UCSD-AML1 (cell line): Measurements from ENCODE around the gene CRYBA4.
A peak's percentile ranks its signal among the peaks of the same experiment; 100 is the strongest.

ENCODE experiments used
- DNase-seq: peaks from one replicate; lab custom pipeline; 2025; ENCODE audit not compliant: unreplicated experiment; lab: John Stamatoyannopoulos, UW

CRYBA4 gene

GRCh38 chr22:26623984-26624383 lies 2.2 kb downstream of the CRYBA4 start:
- no peak for DNase-seq

DNA sequence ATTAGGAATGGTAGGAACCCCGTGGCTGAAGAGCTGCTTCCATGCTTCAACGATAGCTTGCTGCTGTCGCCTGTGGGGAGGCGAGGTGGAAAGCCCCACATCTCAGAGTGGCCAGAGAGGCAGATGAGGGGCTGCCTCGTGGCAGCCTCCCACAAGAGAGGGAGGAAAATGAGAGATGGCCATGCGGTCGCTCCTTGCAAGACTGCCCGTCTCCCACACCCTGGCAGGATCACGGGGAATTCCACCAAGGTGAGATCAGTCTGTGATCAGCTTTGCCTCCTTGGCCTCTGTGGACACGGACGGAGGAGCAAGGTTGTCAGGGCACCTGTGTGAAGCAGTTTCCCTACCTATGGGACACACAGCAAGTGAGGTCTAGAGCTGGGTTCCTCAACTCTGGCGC lies 3.0 kb downstream of the CRYBA4 start:
- no peak for DNase-seq

DNA sequence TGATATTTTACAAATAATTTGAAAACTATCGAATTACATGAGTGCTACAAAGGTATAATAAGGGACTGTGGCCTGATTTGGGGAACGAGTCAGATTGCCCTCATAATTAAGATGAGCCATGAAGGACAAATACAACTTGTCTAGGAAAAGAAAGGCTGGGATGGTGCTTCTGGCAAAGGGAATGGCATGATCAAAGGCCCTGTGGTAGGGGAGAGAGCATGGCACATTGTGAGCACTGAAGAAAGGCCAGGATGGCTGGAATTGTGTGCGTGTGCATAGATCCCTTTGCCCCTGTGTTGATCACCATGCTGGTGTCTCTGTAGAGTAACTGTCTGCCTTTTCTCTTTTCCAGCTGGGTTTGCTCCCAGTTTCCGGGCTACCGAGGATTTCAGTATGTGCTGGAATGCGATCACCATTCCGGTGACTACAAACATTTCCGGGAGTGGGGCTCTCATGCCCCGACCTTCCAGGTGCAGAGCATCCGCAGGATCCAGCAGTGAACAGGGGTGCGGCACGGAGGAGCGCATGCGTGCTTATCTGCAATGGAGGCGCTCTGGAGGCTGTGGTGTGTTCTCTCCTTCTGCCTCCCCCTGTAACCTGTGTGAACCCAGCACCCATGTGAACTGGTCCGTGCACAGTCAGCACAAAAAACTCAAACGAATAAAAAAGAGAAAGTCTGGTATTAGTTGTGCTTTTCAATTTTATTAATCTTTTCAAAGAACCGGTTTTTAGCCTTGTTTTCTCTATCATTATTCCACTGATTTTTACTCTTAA lies 8.4 kb downstream of the CRYBA4 start:
- no peak for DNase-seq

DNA sequence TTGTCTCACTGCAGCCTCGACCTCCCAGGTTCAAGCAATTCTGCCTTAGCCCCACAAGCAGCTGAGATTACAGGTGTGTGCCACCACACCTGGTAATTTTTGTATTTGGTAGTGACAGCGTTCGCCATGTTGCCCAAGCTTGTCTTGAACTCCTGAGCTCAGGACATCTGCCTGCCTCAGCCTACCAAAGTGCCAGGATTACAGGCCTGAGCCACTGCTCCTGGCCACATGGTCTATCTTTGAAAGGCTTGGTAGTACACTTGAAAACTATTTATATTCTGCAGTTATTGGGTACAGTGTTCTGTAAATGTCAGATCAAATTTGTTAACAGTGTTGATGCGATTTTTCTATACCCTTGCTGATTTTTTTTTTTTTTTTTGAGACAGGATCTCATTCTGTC lies 9.5 kb downstream of the CRYBA4 start:
- no peak for DNase-seq

- peak; percentile 29 for DNase-seq
Observed at GRCh38 chr22:26632422-26633155, 10.8 kb downstream of the CRYBA4 start.

DNA sequence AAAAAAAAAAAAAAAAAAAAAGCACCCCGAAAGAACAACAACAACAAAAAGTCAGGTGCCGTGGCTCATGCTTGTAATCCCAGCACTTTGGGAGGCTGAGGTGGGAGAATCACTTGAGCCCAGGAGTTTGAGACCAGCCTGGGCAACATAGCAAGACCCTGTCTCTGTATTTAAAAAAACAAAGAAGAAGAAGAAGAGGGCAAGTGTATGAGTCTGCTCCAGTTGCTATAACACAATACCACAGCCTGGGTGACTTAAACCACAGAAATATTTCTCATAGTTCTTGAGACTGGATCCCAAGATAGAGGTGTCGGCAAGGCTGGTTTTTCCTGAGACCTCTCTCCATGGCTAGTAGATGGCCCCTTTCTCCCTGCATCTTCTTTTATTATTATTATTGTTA lies 12.4 kb downstream of the CRYBA4 start:
- no peak for DNase-seq

DNA sequence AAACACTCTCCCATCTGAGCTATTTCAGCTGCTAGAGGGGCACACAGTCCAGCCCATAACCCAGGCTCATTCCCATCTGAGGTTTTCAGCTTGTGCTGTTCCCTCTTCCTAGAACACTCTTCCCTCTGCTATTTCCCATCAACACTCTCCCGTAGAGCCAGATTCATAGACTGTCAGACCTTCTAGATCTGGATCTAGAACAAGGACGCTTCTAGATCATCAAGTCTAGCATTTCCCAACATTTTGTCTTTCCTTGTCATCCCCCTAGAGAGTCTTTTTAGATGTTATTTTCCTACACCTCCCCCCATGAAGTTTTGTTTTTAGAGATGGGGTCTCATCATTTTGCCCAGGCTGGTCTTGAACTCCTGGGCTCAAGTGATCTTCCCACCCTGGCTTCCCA lies 13.4 kb downstream of the CRYBA4 start:
- DNase-seq = no peak

DNA sequence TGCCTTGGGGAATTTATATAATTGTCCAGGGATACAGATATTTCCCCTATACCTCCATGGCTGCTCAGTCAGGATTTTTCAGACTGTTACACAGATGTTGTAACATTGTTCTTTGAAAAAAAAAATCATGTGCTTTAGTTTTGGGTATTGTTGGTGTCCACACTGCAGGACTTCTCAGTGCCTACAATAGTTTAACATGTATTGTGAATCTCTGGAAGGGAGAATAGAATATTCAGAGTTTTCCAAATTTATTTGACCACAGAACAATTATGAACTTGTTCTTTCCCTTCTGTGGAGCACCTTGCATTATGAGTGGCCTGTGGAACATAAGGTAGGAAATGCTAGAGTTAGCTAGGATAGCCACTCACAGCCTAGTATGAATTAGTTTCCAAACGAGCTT lies 14.5 kb downstream of the CRYBA4 start:
- DNase-seq = no peak

DNA sequence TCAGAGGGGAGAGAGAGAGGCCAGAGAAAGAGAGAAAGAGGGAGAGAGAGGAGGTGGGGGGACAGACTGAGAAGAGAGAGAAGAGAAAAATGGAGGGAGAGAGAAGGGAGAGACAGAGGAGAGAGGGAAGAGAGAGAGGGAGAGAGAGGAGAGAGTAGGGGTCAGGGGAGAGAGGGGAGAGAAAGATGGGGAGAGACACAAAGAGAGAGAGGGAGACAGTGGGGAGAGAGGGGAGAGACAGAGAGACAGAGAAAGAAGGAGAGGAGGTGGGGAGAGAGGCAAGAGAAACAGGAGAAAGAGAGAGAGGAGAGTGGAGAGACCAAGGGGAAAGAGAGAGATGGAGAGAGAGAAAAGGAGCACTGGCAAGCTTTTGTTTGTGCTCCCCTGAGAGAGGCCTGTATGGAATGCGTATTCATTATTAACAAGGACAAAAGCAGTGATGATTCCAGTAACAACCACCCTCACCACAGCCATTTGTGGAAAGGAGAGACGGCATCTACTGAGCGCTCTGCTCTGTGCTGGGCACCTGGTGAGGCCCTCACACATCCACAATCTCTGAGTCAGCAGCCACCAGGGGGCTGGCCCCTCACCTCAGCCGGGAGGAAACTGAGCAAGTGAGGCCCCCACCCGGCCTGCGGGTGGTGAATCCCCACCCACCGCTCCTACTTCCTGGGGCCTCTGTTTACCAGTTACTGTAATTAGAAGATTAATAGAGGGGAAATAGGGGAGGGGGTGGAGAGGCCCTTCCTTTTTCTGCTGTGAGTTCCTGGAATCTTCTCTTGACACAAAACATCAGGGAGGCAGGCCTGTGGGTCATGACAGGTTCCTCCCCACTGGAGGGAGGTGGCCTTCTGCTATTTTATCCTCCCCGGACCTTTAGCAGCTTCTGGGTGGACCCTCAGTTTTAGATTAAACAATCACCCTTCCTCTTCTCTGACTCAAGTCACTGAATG lies 21.0 kb downstream of the CRYBA4 start:
- peak; percentile 88 for DNase-seq

DNA sequence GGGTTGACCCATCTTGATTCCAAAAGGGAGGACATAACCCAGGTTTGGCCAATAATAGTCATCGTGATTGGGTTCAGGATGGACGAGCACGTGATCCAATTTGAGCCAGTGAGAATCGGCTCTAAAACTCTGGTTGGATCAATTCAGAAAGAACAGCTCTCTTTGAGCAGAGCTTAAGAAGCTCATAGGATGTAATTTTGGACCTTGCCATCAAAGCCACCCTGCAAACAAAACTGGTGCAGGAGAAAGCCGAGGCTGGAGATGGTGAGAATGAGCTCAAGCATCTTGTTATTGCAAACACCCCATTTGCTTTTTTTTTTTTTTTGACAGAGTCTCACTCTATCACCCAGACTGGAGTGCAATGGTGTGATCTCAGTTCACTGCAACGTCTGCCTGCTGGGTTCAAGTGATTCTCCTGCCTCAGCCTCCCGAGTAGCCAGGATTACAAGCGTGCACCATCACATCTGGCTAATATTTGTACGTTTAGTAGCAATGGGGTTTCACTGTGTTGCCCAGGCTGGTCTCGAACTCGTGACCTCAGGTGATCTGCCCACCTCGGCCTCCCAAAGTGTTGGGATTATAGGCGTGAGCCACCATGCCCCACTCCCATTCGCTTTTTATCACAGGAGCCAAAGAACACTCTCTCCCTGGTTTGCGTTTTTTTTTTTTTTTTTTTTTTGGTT lies 21.8 kb downstream of the CRYBA4 start:
- DNase-seq = no peak

- no peak for DNase-seq
Observed at GRCh38 chr22:26646158-26646557, 24.4 kb downstream of the CRYBA4 start.

- DNase-seq = no peak
Observed at GRCh38 chr22:26648011-26648497, 26.3 kb downstream of the CRYBA4 start.

DNA sequence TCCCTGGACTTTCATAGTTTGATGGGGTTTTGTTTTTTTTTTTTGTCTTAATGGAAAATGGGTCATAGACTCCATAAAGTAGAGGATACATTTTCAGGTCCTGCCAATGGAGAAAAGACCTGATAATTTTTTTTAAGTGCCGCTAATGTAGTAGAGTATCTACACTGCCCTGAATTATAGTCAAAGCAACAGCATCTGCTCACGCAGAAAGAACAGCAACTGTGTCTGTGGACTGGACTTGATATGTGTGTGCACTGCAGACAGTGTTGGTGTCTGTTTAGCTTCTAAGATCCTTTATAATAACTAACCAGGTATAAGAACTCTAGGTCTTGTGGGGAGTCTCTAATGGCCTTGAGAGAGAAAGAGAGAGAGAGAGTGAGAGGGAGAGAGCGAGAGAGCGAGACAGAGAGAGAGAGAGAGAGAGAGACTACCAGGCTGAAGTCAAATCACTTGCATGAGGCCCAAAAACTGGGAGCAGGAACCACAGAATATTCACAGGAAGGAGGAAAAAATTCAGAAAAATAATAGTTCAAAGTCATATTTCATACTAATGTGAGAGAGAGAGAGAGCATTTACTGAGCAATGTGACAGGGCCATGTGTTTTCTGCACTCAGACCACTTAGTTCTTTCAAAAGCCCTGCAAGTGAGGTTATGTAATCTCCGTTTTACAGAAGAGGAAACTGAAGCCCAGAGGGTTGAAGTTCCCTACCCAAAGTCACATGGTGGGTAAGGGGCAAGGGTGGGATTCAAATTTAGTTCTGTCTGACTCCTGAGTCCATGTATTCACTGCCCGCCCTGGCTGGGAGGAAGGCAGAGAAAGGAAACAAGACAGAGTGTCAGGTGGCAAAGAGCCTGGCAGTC lies 27.0 kb downstream of the CRYBA4 start:
- peak; percentile 34 for DNase-seq

GRCh38 chr22:26650722-26651421 lies 29.1 kb downstream of the CRYBA4 start:
- DNase-seq = no peak

DNA sequence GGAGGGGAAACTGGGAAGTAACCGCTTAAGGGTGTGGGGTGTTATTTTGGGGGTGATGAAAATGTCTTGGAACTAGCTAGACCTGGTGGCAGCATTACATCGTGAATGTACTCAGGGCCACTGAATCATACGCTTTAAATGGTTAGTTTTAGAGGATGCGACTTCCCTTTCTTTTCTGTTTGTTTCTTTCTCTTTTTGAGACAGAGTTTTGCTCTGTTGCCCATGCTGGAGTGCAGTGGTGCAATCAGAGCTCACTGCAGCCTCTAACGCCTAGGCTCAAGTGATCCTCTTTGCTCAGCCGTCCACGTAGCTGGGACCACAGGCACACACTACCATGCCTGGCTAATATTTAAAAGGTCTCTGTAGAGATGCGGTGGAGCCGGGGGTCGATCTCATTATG lies 30.1 kb downstream of the CRYBA4 start:
- no peak for DNase-seq

GRCh38 chr22:26656891-26657851 lies 35.4 kb downstream of the CRYBA4 start, which contains the start of gene MIAT:
TSS of gene MIAT (plus strand) at chr22:26657588.
- DNase-seq = no peak

GRCh38 chr22:26658161-26658560 lies 36.4 kb downstream of the CRYBA4 start:
- DNase-seq = no peak
